Measurements from ENCODE around the gene FOXK1.
A peak's percentile ranks its signal among the peaks of the same experiment; 100 is the strongest.

FOXK1 gene

GRCh38 chr7:4715410-4715776 is 33.3 kb downstream of the FOXK1 start:
- Mint-ChIP-seq H3K4me1 (peaks cover 57% of the 10 kb centered on the region), H3K27ac (no peak overlapping the region), H3K4me3 (no peak overlapping the region), H3K9me3 (peaks cover 51% of the 10 kb centered on the region), H3K27me3 (ENCODE audit: low read depth, poor library complexity) (no peaks in the 10 kb centered on the region), H3K36me3 (ENCODE audit: low read depth) (peaks cover 92% of the 10 kb centered on the region)
- DNase-seq, result no peak
- no peak for TF ChIP-seq CTCF (IDR thresholded peaks at IDR 0.05)

GRCh38 chr7:4716946-4717795 is 35.1 kb downstream of the FOXK1 start:
- no peak for TF ChIP-seq CTCF (IDR thresholded peaks at IDR 0.05)
- H3K4me1 Mint-ChIP-seq, result peaks cover 53% of the 10 kb centered on the region
- DNase-seq, result no peak
- H3K27ac Mint-ChIP-seq, result peak overlapping the region; percentile 94
- H3K9me3 Mint-ChIP-seq, result peaks cover 39% of the 10 kb centered on the region
- peaks cover 76% of the 10 kb centered on the region for H3K36me3 Mint-ChIP-seq (ENCODE audit: low read depth)
- H3K27me3 Mint-ChIP-seq (ENCODE audit: low read depth, poor library complexity), result no peaks in the 10 kb centered on the region
- no peak overlapping the region for H3K4me3 Mint-ChIP-seq

GRCh38 chr7:4718075-4718474 is 36.0 kb downstream of the FOXK1 start:
- DNase-seq, result no peak
- Mint-ChIP-seq H3K27me3 (ENCODE audit: low read depth, poor library complexity) (no peaks in the 10 kb centered on the region), H3K36me3 (ENCODE audit: low read depth) (peaks cover 70% of the 10 kb centered on the region), H3K4me1 (peaks cover 48% of the 10 kb centered on the region), H3K9me3 (peaks cover 32% of the 10 kb centered on the region), H3K27ac (peak overlapping the region; percentile 94), H3K4me3 (no peak overlapping the region)
- no peak for TF ChIP-seq CTCF (IDR thresholded peaks at IDR 0.05)

GRCh38 chr7:4720225-4720624 is 38.1 kb downstream of the FOXK1 start:
- Mint-ChIP-seq H3K27me3 (ENCODE audit: low read depth, poor library complexity) (no peaks in the 10 kb centered on the region), H3K9me3 (peaks cover 18% of the 10 kb centered on the region), H3K4me3 (no peak overlapping the region), H3K36me3 (ENCODE audit: low read depth) (peaks cover 53% of the 10 kb centered on the region), H3K4me1 (peaks cover 54% of the 10 kb centered on the region), H3K27ac (peak overlapping the region; percentile 91)
- no peak for TF ChIP-seq CTCF (IDR thresholded peaks at IDR 0.05)
- DNase-seq, result no peak

- Mint-ChIP-seq H3K36me3 (ENCODE audit: low read depth) (peaks cover 34% of the 10 kb centered on the region), H3K4me1 (peaks cover 66% of the 10 kb centered on the region), H3K4me3 (no peak overlapping the region), H3K9me3 (peaks cover under 1% of the 10 kb centered on the region), H3K27ac (no peak overlapping the region), H3K27me3 (ENCODE audit: low read depth, poor library complexity) (no peaks in the 10 kb centered on the region)
- DNase-seq, result no peak
- TF ChIP-seq CTCF (IDR thresholded peaks at IDR 0.05), result no peak
Measured at GRCh38 chr7:4722308-4722707, 40.2 kb downstream of the FOXK1 start.
